K562 (cell line): ENCODE measurements around the gene CAMK2B. TPM values are rescaled to one million over a fixed set of nuclear protein-coding genes. Genes with fewer than 3 reads are reported as not detected.

Experiments used
- ATAC-seq: fragments of 200-7000 bp; cut with Tn5 transposase; 3 replicates; pipeline ENCODE4 v1.9.1; 2020; ENCODE audit warnings: moderate library complexity
- BruUV-seq: library from RNA; stranded (reverse); fragments of 400-500 nt; replicated peaks from 2 replicates; lab custom pipeline; 2021; lab: Mats Ljungman, UMichigan
- CTCF ChIA-PET: fragments of 300-600 bp; formaldehyde crosslinking; extraction: SDS; loops from one replicate; lab custom pipeline; 2021; ENCODE audit warnings: low intra/inter-chr PET ratio; lab: Yijun Ruan, JAX
- POLR2A ChIA-PET: fragments of 300-600, 350-650 bp; sonication (Branson Sonifier 250); formaldehyde crosslinking; extraction: SDS; loops from one replicate; lab custom pipeline; 2021; ENCODE audit warnings: antibody characterized with exemption, inconsistent platforms; lab: Yijun Ruan, JAX
- DNase-seq, 4 experiments: peaks; one replicate each; pipeline versions ENCODE4 v3.0.0 to v3.0.0-alpha.2; 2011 to 2018; ENCODE audit warnings: low spot score in 3 of 4, mixed read lengths in 3 of 4; ENCODE audit errors: extremely low read depth in 1 of 4
- FAIRE-seq: peaks from 2 replicates; lab custom pipeline; 2011; peaks lifted over from hg19 to GRCh38; lab: Jason Lieb, UNC
- H2AFZ ChIP-seq: 2 replicates; pipeline ENCODE4 v1.6.0; 2011; ENCODE audit warnings: low read depth, low read length, control low read depth, inconsistent platforms
- H3K27ac ChIP-seq: fragments of 200-600 bp; 3 replicates; pipeline ENCODE4 v1.8.0; 2011; ENCODE audit warnings: low read depth, mild to moderate bottlenecking, control low read depth, inconsistent platforms, low read length, moderate library complexity, mixed read lengths; ENCODE audit errors: extremely low read depth
- H3K27me3 ChIP-seq, 2 experiments: fragments of 300-600 bp in 1 of 2; 2 replicates in 1 of 2; 3 replicates in 1 of 2; pipeline versions ENCODE4 v1.6.0 to v1.8.0; 2011; ENCODE audit warnings: inconsistent platforms in 2 of 2, low read length in 2 of 2, mild to moderate bottlenecking in 1 of 2, mixed read lengths in 1 of 2, moderate library complexity in 1 of 2; ENCODE audit not compliant: control insufficient read depth in 2 of 2, insufficient read depth in 2 of 2
- H3K36me3 ChIP-seq: fragments of 300-600 bp; 3 replicates; pipeline ENCODE4 v1.8.0; 2011; ENCODE audit warnings: mild to moderate bottlenecking, low read length, inconsistent platforms; ENCODE audit not compliant: control insufficient read depth, insufficient read depth
- H3K4me1 ChIP-seq, 2 experiments: fragments of 200-600 bp in 1 of 2; replicated peaks in 1 of 2; 2 replicates in 1 of 2; 3 replicates in 1 of 2; pipeline versions ENCODE4 v1.5.1 to v1.8.0; 2011; ENCODE audit warnings: inconsistent platforms in 2 of 2, low read length in 2 of 2, mild to moderate bottlenecking in 1 of 2, mixed read lengths in 1 of 2, moderate library complexity in 1 of 2; ENCODE audit not compliant: control insufficient read depth in 2 of 2, insufficient read depth in 2 of 2
- H3K4me2 ChIP-seq: 2 replicates; pipeline ENCODE4 v1.6.1; 2011; ENCODE audit warnings: low read length, control low read depth, inconsistent platforms, mixed read lengths; ENCODE audit not compliant: insufficient read depth
- H3K4me3 ChIP-seq: fragments of 200-600 bp; sonication (generic), shearing (Covaris generic); 2 replicates; pipeline ENCODE4 v1.5.1; 2016; ENCODE audit warnings: control low read depth, inconsistent platforms
- H3K79me2 ChIP-seq: fragments of 200-600 bp; 3 replicates; pipeline ENCODE4 v1.8.0; 2011; ENCODE audit warnings: low read length, inconsistent platforms; ENCODE audit not compliant: control insufficient read depth, insufficient read depth
- H3K9ac ChIP-seq, 2 experiments: 2 replicates each; pipeline versions ENCODE4 v1.6.0 to v1.6.1; 2011; ENCODE audit warnings: low read depth in 2 of 2, low read length in 2 of 2, control low read depth in 1 of 2, inconsistent platforms in 1 of 2, mild to moderate bottlenecking in 1 of 2, mixed read lengths in 1 of 2; ENCODE audit not compliant: insufficient read depth in 1 of 2
- H3K9me1 ChIP-seq: one replicate; pipeline ENCODE4 v1.6.0; 2011; ENCODE audit warnings: inconsistent platforms, mild to moderate bottlenecking, low read length, moderate library complexity; ENCODE audit not compliant: control insufficient read depth, insufficient read depth
- H3K9me3 ChIP-seq: replicated peaks from 2 replicates; pipeline ENCODE4 v1.5.1; 2011; ENCODE audit warnings: low read depth, low read length, inconsistent platforms; ENCODE audit not compliant: control insufficient read depth, insufficient read depth
- H4K20me1 ChIP-seq: replicated peaks from 2 replicates; pipeline ENCODE4 v1.6.1; 2011; ENCODE audit warnings: low read length, inconsistent platforms, mixed read lengths; ENCODE audit not compliant: control insufficient read depth, insufficient read depth
- CBX2 ChIP-seq: fragments of 200-600 bp; sonication (generic); IDR thresholded peaks from one replicate; pipeline ENCODE4 v1.6.1; 2012; ENCODE audit warnings: mild to moderate bottlenecking, low read length, inconsistent platforms; ENCODE audit not compliant: insufficient read depth, poor library complexity, severe bottlenecking
- CCNT2 ChIP-seq: IDR thresholded peaks from 2 replicates; pipeline ENCODE4 v1.6.1; 2011; ENCODE audit warnings: borderline replicate concordance, low read depth, mild to moderate bottlenecking, moderate library complexity, mixed read lengths, low read length; ENCODE audit not compliant: insufficient read length; ENCODE audit errors: extremely low read depth
- IFI16 ChIP-seq: fragments of 250-450 bp; sonication (Bioruptor Pico); IDR thresholded peaks from 2 replicates; pipeline ENCODE4 v2.1.2; 2022; ENCODE audit warnings: mild to moderate bottlenecking, inconsistent platforms
- MCM5 ChIP-seq: fragments of 450-650 bp; IDR thresholded peaks from 2 replicates; pipeline ENCODE4 v1.6.1; 2016; ENCODE audit warnings: low read depth
- NR2C1 ChIP-seq, 2 experiments: fragments of 450-650 bp; IDR thresholded peaks; 2 replicates each; pipeline ENCODE4 v1.6.1; 2017; ENCODE audit warnings: mild to moderate bottlenecking in 2 of 2, antibody characterized with exemption in 1 of 2, inconsistent platforms in 1 of 2, missing compliant biosample characterization in 1 of 2, missing genetic modification characterization in 1 of 2
- ZNF41 ChIP-seq: fragments of 250-450 bp; sonication (Bioruptor Pico); conservative IDR thresholded peaks from 2 replicates; pipeline ENCODE4 v1.4.0; 2020; ENCODE audit warnings: mild to moderate bottlenecking
- WGBS: fragments of 100-300 bp; shearing (Covaris generic); methylation state at CpG from one replicate; pipeline ENCODE4 v1.1.6; 2016; ENCODE audit warnings: low coverage, mixed read lengths; ENCODE audit not compliant: insufficient coverage; ENCODE audit errors: missing lambda C conversion rate; 5-methylcytosine and 5-hydroxymethylcytosine counted together
- in situ Hi-C: fragments of 300-500 bp; cut with MboI; formaldehyde crosslinking; loops from 4 replicates; pipeline ENCODE4 v1.15.0; 2018; ENCODE audit warnings: inconsistent platforms, mixed read lengths
- intact Hi-C: fragments of 100-400 bp; cut with micrococcal nuclease; formaldehyde crosslinking; loops from 2 replicates; pipeline ENCODE4 v1.14.2; 2022
- polyA plus RNA-seq, 8 experiments: library from polyadenylated mRNA; depleted of rRNA in 4 of 8; stranded (reverse) in 5 of 8; unstranded in 3 of 8; fragments of >200 nt; fragmentation: Nextera tagmentation in 2 of 8; fragmentation: Illumina TruSeq in 1 of 8; extraction: Ambion mirVana in 2 of 8; extraction: Trizol in 1 of 8; gene quantifications; 2 replicates each; pipeline versions ENCODE4 v1.2.1 to v1.2.3, GENCODE V29; 2011 to 2014; ENCODE audit warnings: inconsistent platforms in 1 of 8, missing spikeins in 1 of 8
- total RNA-seq, 7 experiments: library from RNA; depleted of rRNA in 6 of 7; stranded (reverse); fragments of >200 nt in 6 of 7; fragmentation: Illumina TruSeq in 2 of 7; extraction: Trizol in 2 of 7; gene quantifications; 2 replicates each; pipeline versions ENCODE4 v1.2.1 to v1.2.3, GENCODE V29; 2011 to 2021; ENCODE audit warnings: low replicate concordance in 1 of 7
- TF ChIP-seq, protein P1 (sequence below): fragments of 200-800 bp; sonication (Bioruptor generic); IDR thresholded peaks from 2 replicates; pipeline ENCODE4 v1.6.1; 2016; ENCODE audit warnings: missing genetic modification characterization, missing compliant biosample characterization

Gene CAMK2B
- total and polyA plus RNA-seq, 9 of the 15 experiments (the other 6 are each of a cell fraction or from before 2014, with no cell fraction given) = 0.04 to 0.09 (median 0.05) TPM; not detected in 4

DNA sequence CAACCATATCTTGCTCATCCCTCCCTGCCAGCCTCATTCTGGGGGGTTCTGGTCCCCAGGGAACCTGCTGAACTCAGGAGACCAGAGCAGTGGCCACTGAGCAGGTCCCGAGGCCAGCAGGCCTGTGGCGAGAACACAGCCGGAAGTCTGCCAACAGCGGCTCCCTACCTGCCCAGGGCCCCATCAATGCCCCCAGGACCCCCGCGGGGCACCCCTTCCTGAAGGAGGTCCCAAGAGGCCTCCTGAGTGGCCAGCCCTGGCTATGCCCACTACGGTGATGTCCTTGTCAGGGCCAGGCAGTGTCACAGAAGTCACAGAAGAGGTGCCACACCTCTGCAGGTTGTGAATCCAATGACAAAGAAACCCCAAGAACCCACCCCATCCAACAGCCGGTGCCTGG lies 58.9 kb downstream of the CAMK2B start:
- Histone ChIP-seq H3K9me3 (no peaks in the 10 kb centered on the region), H3K9ac (peak overlapping the region in 1 of 2 experiments; percentile 26; a peak in 1 of 4 replicates), H3K4me3 (no peak overlapping the region), H3K9me1 (no peaks in the 10 kb centered on the region), H3K79me2 (no peaks in the 10 kb centered on the region), H3K4me1 (peaks cover 0 to 3% of the 10 kb centered on the region in 2 experiments; a peak in 2 of 5 replicates), H2AFZ (no peak overlapping the region), H4K20me1 (peaks cover 3% of the 10 kb centered on the region; the same call in 1 of the 2 replicates), H3K4me2 (no peak overlapping the region), H3K27me3 (peaks cover 39 to 86% of the 10 kb centered on the region in 2 experiments), H3K36me3 (no peaks in the 10 kb centered on the region)
- ChIA-PET CTCF (no interaction called here), POLR2A (no interaction called here)
- ATAC-seq (no peak), FAIRE-seq (no peak), DNase-seq (no peak)
- WGBS = 4% methylated on average over 8 of the region's 8 CpGs
- no TSS peak for BruUV-seq
- intact Hi-C loops = no loop called here
- in situ Hi-C loops = no loop called here
- no peak for TF ChIP-seq ZNF41 (CRISPR knock-in tag)
- TF ChIP-seq, all 486 proteins: peak for 0
- H3K27ac ChIP-seq = no peak overlapping the region

DNA sequence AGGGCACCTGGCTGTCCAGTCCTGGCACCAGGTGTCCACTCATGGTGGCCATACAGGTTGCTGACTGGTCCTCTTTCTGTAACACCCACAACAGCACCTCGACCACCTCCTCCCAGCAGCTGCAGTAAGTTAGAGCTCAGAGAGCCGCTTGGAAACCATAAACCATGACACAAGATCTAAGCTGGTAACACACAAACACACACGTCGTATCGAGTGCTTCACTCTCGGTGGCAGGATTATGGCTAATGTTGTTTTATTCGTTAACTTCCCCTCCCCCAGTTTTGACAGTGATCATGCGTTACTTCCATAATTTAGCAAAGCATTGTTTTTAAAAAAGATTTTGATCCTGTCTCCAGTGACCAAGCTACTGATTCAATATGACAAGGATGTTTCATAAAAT lies 59.7 kb downstream of the CAMK2B start:
- H2AFZ ChIP-seq = no peak overlapping the region
- POLR2A ChIA-PET = no interaction called here
- no peak overlapping the region for H3K4me3 ChIP-seq
- peaks cover 0 to 3% of the 10 kb centered on the region in 2 experiments; a peak in 2 of 5 replicates for H3K4me1 ChIP-seq
- in situ Hi-C loops (no loop called here), intact Hi-C loops (no loop called here)
- BruUV-seq = no TSS peak
- H3K27ac ChIP-seq = no peak overlapping the region
- H3K9ac ChIP-seq = no peak overlapping the region
- no peak overlapping the region for H3K4me2 ChIP-seq
- CTCF ChIA-PET = no interaction called here
- H3K79me2 ChIP-seq = no peaks in the 10 kb centered on the region
- H3K27me3 ChIP-seq = peaks cover 39 to 79% of the 10 kb centered on the region in 2 experiments
- WGBS = 0% methylated on average over 8 of the region's 8 CpGs
- ATAC-seq (no peak), DNase-seq (no peak), FAIRE-seq (no peak)
- H3K9me1 ChIP-seq = no peaks in the 10 kb centered on the region
- H4K20me1 ChIP-seq = peaks cover 3% of the 10 kb centered on the region; the same call in 1 of the 2 replicates
- H3K36me3 ChIP-seq = no peaks in the 10 kb centered on the region
- H3K9me3 ChIP-seq = no peaks in the 10 kb centered on the region
- TF ChIP-seq CBX2 (peak; percentile 94), CCNT2 (no peak), NR2C1 (IDR thresholded peaks at IDR 0.05) (no peak), NR2C1 (tag; IDR thresholded peaks at IDR 0.05) (no peak), IFI16 (CRISPR knock-in tag) (no peak), MCM5 (no peak)
- TF ChIP-seq, protein P1, sequence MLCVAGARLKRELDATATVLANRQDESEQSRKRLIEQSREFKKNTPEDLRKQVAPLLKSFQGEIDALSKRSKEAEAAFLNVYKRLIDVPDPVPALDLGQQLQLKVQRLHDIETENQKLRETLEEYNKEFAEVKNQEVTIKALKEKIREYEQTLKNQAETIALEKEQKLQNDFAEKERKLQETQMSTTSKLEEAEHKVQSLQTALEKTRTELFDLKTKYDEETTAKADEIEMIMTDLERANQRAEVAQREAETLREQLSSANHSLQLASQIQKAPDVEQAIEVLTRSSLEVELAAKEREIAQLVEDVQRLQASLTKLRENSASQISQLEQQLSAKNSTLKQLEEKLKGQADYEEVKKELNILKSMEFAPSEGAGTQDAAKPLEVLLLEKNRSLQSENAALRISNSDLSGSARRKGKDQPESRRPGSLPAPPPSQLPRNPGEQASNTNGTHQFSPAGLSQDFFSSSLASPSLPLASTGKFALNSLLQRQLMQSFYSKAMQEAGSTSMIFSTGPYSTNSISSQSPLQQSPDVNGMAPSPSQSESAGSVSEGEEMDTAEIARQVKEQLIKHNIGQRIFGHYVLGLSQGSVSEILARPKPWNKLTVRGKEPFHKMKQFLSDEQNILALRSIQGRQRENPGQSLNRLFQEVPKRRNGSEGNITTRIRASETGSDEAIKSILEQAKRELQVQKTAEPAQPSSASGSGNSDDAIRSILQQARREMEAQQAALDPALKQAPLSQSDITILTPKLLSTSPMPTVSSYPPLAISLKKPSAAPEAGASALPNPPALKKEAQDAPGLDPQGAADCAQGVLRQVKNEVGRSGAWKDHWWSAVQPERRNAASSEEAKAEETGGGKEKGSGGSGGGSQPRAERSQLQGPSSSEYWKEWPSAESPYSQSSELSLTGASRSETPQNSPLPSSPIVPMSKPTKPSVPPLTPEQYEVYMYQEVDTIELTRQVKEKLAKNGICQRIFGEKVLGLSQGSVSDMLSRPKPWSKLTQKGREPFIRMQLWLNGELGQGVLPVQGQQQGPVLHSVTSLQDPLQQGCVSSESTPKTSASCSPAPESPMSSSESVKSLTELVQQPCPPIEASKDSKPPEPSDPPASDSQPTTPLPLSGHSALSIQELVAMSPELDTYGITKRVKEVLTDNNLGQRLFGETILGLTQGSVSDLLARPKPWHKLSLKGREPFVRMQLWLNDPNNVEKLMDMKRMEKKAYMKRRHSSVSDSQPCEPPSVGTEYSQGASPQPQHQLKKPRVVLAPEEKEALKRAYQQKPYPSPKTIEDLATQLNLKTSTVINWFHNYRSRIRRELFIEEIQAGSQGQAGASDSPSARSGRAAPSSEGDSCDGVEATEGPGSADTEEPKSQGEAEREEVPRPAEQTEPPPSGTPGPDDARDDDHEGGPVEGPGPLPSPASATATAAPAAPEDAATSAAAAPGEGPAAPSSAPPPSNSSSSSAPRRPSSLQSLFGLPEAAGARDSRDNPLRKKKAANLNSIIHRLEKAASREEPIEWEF (CRISPR knock-in tag) = no peak
